ENCODE results near the gene ADORA2B.
"Not testable (repeated sequence)": the region's sequence is repeated elsewhere in the genome, so short reads cannot be mapped to it uniquely, and the experiment has no call there.

The ADORA2B gene

GRCh38 chr17:15944759-15945526 lies at the start of gene ADORA2B:
ADORA2B (plus strand) TSS chr17:15945130; CDS start chr17:15945249, 119 bp downstream.
- FAIRE-seq, result no peak

DNA sequence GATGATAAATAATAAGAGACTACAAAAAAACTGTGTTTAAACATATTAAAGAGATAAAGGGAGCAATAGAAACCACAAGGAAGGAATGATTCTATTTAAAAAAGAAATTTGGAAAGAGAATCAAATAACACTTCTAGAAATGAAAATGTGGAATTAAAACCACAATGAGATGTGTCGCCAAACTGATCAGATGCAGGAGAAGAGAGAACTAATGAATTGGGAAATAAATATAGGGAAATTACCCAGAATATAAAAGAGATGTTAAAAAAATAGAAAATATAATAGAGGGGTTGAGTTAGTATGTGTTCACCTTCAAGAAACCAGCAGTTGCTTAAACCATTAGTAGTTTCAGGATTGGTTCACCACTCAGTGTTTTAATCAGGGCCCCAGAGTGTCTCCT lies 48.7 kb upstream of the ADORA2B start:
- no peak for FAIRE-seq

GRCh38 chr17:15896834-15897233 lies 48.1 kb upstream of the ADORA2B start:
- no peak for FAIRE-seq

GRCh38 chr17:15899596-15899995 lies 45.3 kb upstream of the ADORA2B start:
- not testable (repeated sequence) for FAIRE-seq

DNA sequence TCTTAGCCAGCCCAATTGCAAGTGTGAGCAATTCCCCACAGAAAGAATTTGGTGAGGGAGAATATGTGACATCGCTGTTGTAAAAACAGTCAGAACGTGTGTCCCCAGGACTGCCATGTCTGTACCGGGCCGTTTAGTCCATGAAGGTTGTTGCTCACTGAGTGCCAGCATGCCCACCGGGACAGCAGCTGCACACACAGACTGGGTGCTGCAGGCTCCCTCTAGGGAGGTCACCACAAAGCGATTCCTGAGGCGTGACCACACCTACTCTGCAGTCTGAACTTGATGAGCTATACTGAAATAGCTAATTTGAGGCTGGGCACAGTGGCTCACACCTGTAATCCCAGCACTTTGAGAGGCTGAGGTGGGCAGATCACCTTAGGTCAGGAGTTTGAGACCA lies 44.1 kb upstream of the ADORA2B start:
- FAIRE-seq, result no peak

GRCh38 chr17:15905236-15905635 lies 39.7 kb upstream of the ADORA2B start:
- FAIRE-seq, result not testable (repeated sequence)

DNA sequence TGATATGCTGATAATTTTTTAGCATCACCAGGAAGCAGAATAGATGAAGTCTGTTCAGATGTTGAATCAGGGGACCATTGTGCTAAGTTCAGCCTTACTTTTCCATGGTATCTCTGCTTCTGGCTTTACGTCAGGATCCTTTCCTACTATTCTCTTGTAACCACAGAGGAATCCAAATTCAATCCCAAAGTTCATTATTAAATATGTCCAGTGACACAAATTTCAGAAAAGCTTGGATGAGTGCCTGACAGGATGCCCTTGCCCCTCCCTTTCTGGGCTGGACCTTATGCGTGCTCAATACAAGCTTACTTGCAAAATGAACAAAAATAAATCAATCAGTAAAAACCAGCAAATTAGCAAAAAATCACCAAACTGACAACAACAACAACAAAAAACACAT lies 37.6 kb upstream of the ADORA2B start:
- no peak for FAIRE-seq

GRCh38 chr17:15908378-15908777 lies 36.6 kb upstream of the ADORA2B start:
- FAIRE-seq, result no peak

- no peak for FAIRE-seq
These were observed 35.4 kb upstream of the ADORA2B start for GRCh38 chr17:15909481-15909991.

DNA sequence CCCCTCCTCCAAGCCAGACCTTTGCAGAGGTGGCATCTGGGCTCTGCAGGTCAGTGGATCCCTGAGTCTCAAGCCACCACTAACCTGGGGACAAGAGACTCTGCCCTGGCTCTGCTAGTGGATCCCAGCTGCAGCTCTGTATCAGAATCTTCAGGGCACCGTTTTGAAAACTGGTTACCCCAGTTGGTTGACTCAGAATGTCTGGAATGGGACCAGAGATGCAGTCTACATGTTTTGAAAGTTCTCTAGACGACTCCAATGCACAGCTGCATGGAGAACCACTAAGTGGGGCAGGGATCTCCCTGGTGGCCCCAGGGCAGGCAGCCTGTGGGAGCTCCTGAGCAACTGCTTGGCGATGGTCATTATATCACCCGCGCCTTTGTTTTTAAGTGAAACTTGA lies 34.1 kb upstream of the ADORA2B start:
- FAIRE-seq, result no peak

- not testable (repeated sequence) for FAIRE-seq
These were observed 33.2 kb upstream of the ADORA2B start for GRCh38 chr17:15911701-15912100.

DNA sequence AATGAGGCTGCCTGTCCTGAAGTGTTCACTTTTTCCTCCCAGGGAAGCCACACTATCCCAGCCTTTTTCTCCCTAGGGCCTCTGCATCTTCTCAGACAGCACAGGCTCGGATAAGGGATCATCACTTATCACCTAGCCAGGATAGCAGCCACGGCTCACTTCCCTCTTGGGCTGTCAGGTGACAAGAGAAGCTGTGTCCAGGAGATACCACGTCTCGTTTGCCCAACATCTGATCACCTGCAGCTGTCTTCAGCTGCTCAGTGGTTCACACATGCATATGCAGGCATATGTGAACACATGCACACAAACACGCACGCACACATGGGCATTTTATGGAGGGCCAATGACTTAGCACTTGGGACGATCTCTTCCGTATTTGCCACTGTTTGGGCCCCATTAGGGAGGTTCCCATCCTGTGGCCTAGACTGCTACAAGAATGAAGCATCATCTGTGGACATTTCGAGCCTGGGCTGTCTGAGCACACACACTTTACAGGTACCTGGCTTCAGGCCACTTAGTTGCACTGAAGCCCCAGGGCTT lies 32.4 kb upstream of the ADORA2B start:
- no peak for FAIRE-seq

DNA sequence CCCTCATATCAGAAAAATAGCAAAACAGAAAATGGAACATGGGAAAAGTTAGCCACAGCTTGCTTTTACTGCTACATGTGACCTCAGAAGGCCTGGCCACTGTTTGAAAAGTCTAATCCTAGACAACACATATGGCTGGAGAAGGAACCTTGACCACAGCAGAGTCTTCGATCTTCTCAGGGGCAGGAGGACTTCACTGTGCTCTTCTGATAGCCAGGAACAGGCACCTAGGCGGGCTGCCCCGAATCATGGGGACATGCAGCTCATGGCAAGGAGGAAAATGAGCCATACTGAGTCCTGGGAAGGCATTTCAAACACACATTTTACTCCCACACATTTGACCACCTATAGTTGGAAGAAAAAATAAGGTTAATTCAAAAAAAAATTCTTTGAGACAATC lies 31.1 kb upstream of the ADORA2B start:
- FAIRE-seq, result no peak

GRCh38 chr17:15914400-15915170 lies 30.3 kb upstream of the ADORA2B start:
- FAIRE-seq, result no peak

- FAIRE-seq, result no peak
These were observed 29.0 kb upstream of the ADORA2B start for GRCh38 chr17:15915961-15916360.

DNA sequence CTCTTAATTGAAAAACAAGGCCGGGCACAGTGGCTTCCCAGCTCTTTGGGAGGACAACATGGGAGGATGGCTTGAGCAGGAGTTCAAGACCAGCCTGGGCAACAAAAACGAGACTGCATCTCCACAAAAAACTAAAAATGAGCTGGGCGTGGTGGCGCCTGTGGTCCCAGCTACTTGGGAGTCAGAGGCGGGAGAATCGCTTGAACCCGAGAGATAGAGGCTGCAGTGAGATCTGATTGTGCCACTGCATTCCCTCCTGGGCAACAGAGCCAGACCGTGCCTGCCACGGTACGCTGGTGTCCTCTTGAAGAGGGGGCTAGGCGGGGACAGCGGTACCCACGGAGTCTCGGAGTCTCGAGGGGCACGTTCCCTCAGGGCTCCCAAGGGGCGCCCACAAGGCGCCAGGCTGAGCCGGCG lies 27.9 kb upstream of the ADORA2B start:
- FAIRE-seq, result no peak

DNA sequence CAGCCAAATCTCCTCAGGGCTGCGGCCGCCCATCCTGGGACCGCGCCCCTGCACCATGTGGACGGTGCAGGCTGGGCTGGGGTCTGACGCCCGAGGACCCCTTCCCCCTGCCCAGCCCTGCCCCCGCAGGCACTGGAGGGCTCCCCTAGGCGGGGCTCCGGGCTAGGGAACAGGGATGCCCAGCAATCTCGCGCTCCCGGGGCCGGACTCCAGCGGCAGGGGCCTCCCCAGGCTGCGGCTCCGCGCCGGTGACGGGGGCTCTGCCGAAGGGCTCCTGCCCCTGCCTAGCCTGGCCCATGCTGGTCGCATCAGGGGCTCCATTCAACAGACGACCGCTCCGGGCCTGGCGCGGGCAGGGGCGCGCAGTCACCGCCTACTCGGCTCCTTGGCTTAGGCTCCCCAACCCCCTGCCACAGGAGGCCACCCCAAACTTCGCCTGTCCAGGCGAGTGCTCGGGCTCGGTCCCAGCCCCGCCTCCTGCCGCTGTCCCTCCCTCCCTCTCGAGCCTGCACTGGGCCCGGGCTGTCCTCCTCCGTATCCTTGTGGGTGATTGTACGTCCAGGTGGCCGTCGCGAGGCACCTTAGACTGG lies 27.4 kb upstream of the ADORA2B start:
- no peak for FAIRE-seq

GRCh38 chr17:15918261-15918660 lies 26.7 kb upstream of the ADORA2B start:
- no peak for FAIRE-seq

- no peak for FAIRE-seq
These were observed 26.2 kb upstream of the ADORA2B start for GRCh38 chr17:15918661-15919259.

DNA sequence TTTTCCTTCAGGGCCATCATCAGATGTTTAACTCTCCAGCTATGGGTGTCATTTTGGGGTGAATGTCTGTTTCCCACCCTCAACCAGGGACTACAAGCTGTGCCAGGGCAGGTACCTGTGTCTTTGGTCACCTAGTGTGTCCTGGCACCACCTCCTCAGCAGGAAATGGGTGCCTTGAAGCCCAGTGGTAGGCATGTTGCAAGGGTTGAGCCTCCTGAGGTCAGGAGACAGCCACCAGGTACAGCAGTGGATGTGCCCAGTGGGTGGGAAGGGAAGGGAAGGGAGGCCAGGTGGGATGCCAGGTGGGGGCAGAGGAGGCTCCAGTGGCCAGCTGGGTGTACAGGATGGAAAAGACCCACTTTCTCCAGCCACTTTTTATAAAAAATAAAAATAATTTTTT lies 25.5 kb upstream of the ADORA2B start:
- no peak for FAIRE-seq

GRCh38 chr17:15920758-15921239 lies 24.1 kb upstream of the ADORA2B start:
- FAIRE-seq, result no peak

- no peak for FAIRE-seq
These were observed 23.3 kb upstream of the ADORA2B start for GRCh38 chr17:15921640-15922039.

- FAIRE-seq, result no peak
These were observed 22.3 kb upstream of the ADORA2B start for GRCh38 chr17:15922586-15922985.

Measured in TTC549 (cell line).